HepG2 (cell line): Measurements from ENCODE around the gene TMEM258. TPM values are rescaled to one million over a fixed set of nuclear protein-coding genes. Genes with fewer than 3 reads are reported as not detected.

Experiments
- AHR ChIP-seq: IDR thresholded peaks from 2 replicates; pipeline ENCODE4 v1.6.1; 2018; ENCODE audit warnings: missing genetic modification reagents, missing compliant biosample characterization
- ATRX ChIP-seq: sonication (generic); formaldehyde crosslinking; IDR thresholded peaks from 2 replicates; pipeline ENCODE4 v1.4.0; 2020; ENCODE audit warnings: missing genetic modification reagents, borderline replicate concordance
- MTF2 ChIP-seq: sonication (generic); formaldehyde crosslinking; IDR thresholded peaks from 2 replicates; pipeline ENCODE4 v1.5.0; 2020; ENCODE audit warnings: missing genetic modification reagents, borderline replicate concordance
- NCOA2 ChIP-seq: sonication (generic); formaldehyde crosslinking; IDR thresholded peaks from 2 replicates; pipeline ENCODE4 v1.8.0; 2022; ENCODE audit warnings: inconsistent platforms
- PITX1 ChIP-seq: sonication (generic); formaldehyde crosslinking; IDR thresholded peaks from 2 replicates; pipeline ENCODE4 v1.5.1; 2020; ENCODE audit warnings: mild to moderate bottlenecking, missing genetic modification reagents
- RXRA ChIP-seq: sonication (generic); formaldehyde crosslinking; IDR thresholded peaks from 2 replicates; pipeline ENCODE4 v1.5.1; 2020; ENCODE audit warnings: missing genetic modification reagents
- TMF1 ChIP-seq: sonication (generic); formaldehyde crosslinking; IDR thresholded peaks from 2 replicates; pipeline ENCODE4 v1.8.1; 2022; ENCODE audit warnings: low read depth, missing genetic modification reagents
- ZBTB42 ChIP-seq: sonication (generic); formaldehyde crosslinking; IDR thresholded peaks from 2 replicates; pipeline ENCODE4 v1.5.0; 2020; ENCODE audit warnings: mild to moderate bottlenecking, missing genetic modification reagents
- ZNF891 ChIP-seq: sonication (generic); formaldehyde crosslinking; IDR thresholded peaks from 2 replicates; pipeline ENCODE4 v1.5.0; 2020; ENCODE audit warnings: mild to moderate bottlenecking, missing genetic modification reagents
- polyA plus RNA-seq, 8 experiments: library from polyadenylated mRNA; depleted of rRNA in 3 of 8; stranded (reverse) in 7 of 8; unstranded in 1 of 8; fragments of >200 nt; fragmentation: Illumina TruSeq in 4 of 8; extraction: Trizol in 4 of 8; gene quantifications; 2 replicates each; pipeline versions ENCODE4 v1.2.1 to v1.2.3, GENCODE V29; 2011 to 2016; ENCODE audit warnings: low read depth in 4 of 8, missing spikeins in 1 of 8, mixed read lengths in 1 of 8; ENCODE audit not compliant: insufficient read depth in 1 of 8
- total RNA-seq, 5 experiments: library from RNA; depleted of rRNA; stranded (reverse); fragments of >200 nt; fragmentation: Illumina TruSeq; extraction: Trizol; gene quantifications; 2 replicates each; pipeline ENCODE4 v1.2.3, GENCODE V29; 2016; ENCODE audit warnings: low read depth in 1 of 5
- TF ChIP-seq, protein P1 (sequence below): sonication (generic); formaldehyde crosslinking; IDR thresholded peaks from 2 replicates; pipeline ENCODE4 v1.5.0; 2020; ENCODE audit warnings: mild to moderate bottlenecking, missing genetic modification reagents, borderline replicate concordance
- TF ChIP-seq, protein P2 (sequence below), 2 experiments: sonication (generic) in 1 of 2; formaldehyde crosslinking in 1 of 2; IDR thresholded peaks; 2 replicates each; pipeline versions ENCODE4 v1.5.1 to v1.6.1; 2011 to 2020; ENCODE audit warnings: borderline replicate concordance in 1 of 2, low read depth in 1 of 2, low read length in 1 of 2, mild to moderate bottlenecking in 1 of 2, missing genetic modification reagents in 1 of 2, moderate library complexity in 1 of 2
- TF ChIP-seq, protein P3 (sequence below): sonication (generic); formaldehyde crosslinking; IDR thresholded peaks from 2 replicates; pipeline ENCODE4 v1.8.0; 2022; ENCODE audit warnings: mild to moderate bottlenecking, missing genetic modification reagents; ENCODE audit not compliant: insufficient replicate concordance

The TMEM258 gene
- total and polyA plus RNA-seq, 2 of the 13 experiments (the other 11 are each of a cell fraction or from before 2014, with no cell fraction given) = 175 to 424 TPM

DNA sequence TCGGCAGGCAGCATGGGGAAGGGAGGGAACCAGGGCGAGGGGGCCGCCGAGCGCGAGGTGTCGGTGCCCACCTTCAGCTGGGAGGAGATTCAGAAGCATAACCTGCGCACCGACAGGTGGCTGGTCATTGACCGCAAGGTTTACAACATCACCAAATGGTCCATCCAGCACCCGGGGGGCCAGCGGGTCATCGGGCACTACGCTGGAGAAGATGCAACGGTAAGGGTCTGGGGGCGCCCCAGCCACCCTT is 35.9 kb upstream of the TMEM258 start (continued):
- TF ChIP-seq MTF2 (CRISPR knock-in tag) (no peak), PITX1 (CRISPR knock-in tag) (no peak), NCOA2 (CRISPR knock-in tag) (0 out of 2 replicates have a peak, but pooled peaks have one; percentile 26), RXRA (0 out of 2 replicates have a peak, but pooled peaks have one; percentile 5), ZBTB42 (0 out of 2 replicates have a peak, but pooled peaks have one; percentile 48), ATRX (CRISPR knock-in tag) (no peak), AHR (0 out of 2 replicates have a peak, but pooled peaks have one; percentile 6), TMF1 (CRISPR knock-in tag) (0 out of 2 replicates have a peak, but pooled peaks have one; percentile 22), ZNF891 (0 out of 2 replicates have a peak, but pooled peaks have one; percentile 90)
- TF ChIP-seq, protein P1, sequence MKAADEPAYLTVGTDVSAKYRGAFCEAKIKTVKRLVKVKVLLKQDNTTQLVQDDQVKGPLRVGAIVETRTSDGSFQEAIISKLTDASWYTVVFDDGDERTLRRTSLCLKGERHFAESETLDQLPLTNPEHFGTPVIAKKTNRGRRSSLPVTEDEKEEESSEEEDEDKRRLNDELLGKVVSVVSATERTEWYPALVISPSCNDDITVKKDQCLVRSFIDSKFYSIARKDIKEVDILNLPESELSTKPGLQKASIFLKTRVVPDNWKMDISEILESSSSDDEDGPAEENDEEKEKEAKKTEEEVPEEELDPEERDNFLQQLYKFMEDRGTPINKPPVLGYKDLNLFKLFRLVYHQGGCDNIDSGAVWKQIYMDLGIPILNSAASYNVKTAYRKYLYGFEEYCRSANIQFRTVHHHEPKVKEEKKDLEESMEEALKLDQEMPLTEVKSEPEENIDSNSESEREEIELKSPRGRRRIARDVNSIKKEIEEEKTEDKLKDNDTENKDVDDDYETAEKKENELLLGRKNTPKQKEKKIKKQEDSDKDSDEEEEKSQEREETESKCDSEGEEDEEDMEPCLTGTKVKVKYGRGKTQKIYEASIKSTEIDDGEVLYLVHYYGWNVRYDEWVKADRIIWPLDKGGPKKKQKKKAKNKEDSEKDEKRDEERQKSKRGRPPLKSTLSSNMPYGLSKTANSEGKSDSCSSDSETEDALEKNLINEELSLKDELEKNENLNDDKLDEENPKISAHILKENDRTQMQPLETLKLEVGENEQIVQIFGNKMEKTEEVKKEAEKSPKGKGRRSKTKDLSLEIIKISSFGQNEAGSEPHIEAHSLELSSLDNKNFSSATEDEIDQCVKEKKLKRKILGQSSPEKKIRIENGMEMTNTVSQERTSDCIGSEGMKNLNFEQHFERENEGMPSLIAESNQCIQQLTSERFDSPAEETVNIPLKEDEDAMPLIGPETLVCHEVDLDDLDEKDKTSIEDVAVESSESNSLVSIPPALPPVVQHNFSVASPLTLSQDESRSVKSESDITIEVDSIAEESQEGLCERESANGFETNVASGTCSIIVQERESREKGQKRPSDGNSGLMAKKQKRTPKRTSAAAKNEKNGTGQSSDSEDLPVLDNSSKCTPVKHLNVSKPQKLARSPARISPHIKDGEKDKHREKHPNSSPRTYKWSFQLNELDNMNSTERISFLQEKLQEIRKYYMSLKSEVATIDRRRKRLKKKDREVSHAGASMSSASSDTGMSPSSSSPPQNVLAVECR = peak; percentile 19; the same call in 1 of the 2 replicates
- TF ChIP-seq, protein P2, sequence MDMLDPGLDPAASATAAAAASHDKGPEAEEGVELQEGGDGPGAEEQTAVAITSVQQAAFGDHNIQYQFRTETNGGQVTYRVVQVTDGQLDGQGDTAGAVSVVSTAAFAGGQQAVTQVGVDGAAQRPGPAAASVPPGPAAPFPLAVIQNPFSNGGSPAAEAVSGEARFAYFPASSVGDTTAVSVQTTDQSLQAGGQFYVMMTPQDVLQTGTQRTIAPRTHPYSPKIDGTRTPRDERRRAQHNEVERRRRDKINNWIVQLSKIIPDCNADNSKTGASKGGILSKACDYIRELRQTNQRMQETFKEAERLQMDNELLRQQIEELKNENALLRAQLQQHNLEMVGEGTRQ (IDR thresholded peaks at IDR 0.05; ENCODE audit: low read depth, low read length) = no peak
- TF ChIP-seq, protein P2 (CRISPR knock-in tag; IDR thresholded peaks at IDR 0.05; ENCODE audit: borderline replicate concordance) = peak; percentile 50; the same call in 1 of the 2 replicates
- TF ChIP-seq, protein P3, sequence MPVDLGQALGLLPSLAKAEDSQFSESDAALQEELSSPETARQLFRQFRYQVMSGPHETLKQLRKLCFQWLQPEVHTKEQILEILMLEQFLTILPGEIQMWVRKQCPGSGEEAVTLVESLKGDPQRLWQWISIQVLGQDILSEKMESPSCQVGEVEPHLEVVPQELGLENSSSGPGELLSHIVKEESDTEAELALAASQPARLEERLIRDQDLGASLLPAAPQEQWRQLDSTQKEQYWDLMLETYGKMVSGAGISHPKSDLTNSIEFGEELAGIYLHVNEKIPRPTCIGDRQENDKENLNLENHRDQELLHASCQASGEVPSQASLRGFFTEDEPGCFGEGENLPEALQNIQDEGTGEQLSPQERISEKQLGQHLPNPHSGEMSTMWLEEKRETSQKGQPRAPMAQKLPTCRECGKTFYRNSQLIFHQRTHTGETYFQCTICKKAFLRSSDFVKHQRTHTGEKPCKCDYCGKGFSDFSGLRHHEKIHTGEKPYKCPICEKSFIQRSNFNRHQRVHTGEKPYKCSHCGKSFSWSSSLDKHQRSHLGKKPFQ (CRISPR knock-in tag) = peak; percentile 90
